IMR-90 (cell line): Measurements from ENCODE around the gene LYSMD2. TPM values are rescaled to one million over a fixed set of nuclear protein-coding genes. Genes with fewer than 3 reads are reported as not detected.

ENCODE experiments used
- ATAC-seq: fragments of 200-7000 bp; cut with Tn5 transposase; 2 replicates; pipeline ENCODE4 v1.9.1; 2020; ENCODE audit warnings: low read depth, mild to moderate bottlenecking, moderate library complexity
- BruUV-seq: library from RNA; stranded (reverse); fragments of 400-500 nt; replicated peaks from 2 replicates; lab custom pipeline; 2021; lab: Mats Ljungman, UMichigan
- CTCF ChIA-PET: fragments of 300-600 bp; formaldehyde crosslinking; extraction: SDS; loops from one replicate; lab custom pipeline; 2021; ENCODE audit warnings: antibody characterized with exemption; lab: Yijun Ruan, JAX
- POLR2A ChIA-PET: fragments of 300-600 bp; sonication (Branson Sonifier 250); formaldehyde crosslinking; loops from one replicate; lab custom pipeline; 2022; ENCODE audit warnings: antibody characterized with exemption; ENCODE audit not compliant: unreplicated experiment; lab: Charles Lee
- DNase-seq: peaks from one replicate; pipeline ENCODE4 v3.0.0; 2013
- H2AFZ ChIP-seq: replicated peaks from 2 replicates; pipeline ENCODE3; 2013; ENCODE audit warnings: low read length, mild to moderate bottlenecking; ENCODE audit not compliant: poor library complexity
- H2AK5ac ChIP-seq: 2 replicates; pipeline ENCODE4 v1.6.1; 2013; ENCODE audit warnings: low read depth, low read length, inconsistent platforms
- H2AK9ac ChIP-seq: replicated peaks from 2 replicates; pipeline ENCODE3; 2013; ENCODE audit warnings: mild to moderate bottlenecking, low read depth, low read length, moderate library complexity; ENCODE audit not compliant: poor library complexity
- H2BK120ac ChIP-seq: 2 replicates; pipeline ENCODE4 v1.6.1; 2013; ENCODE audit warnings: low read depth, low read length, inconsistent platforms
- H2BK15ac ChIP-seq: 3 replicates; pipeline ENCODE4 v1.6.1; 2013; ENCODE audit warnings: low read depth, low read length, inconsistent platforms
- H2BK20ac ChIP-seq: 2 replicates; pipeline ENCODE4 v1.6.1; 2013; ENCODE audit warnings: low read depth, mild to moderate bottlenecking, inconsistent platforms, low read length, moderate library complexity
- H2BK5ac ChIP-seq: 2 replicates; pipeline ENCODE4 v1.6.1; 2013; ENCODE audit warnings: mild to moderate bottlenecking, low read depth, low read length, inconsistent platforms; ENCODE audit not compliant: poor library complexity, severe bottlenecking
- H3K14ac ChIP-seq: replicated peaks from 2 replicates; pipeline ENCODE4 v1.6.1; 2013; ENCODE audit warnings: low read depth, low read length, inconsistent platforms
- H3K18ac ChIP-seq: 2 replicates; pipeline ENCODE4 v1.6.1; 2013; ENCODE audit warnings: low read depth, low read length, control low read depth
- H3K23ac ChIP-seq: 2 replicates; pipeline ENCODE4 v1.6.1; 2013; ENCODE audit warnings: low read depth, low read length, inconsistent platforms
- H3K27ac ChIP-seq: 2 replicates; pipeline ENCODE4 v1.5.1; 2013; ENCODE audit warnings: mild to moderate bottlenecking, control low read depth, low read length; ENCODE audit not compliant: insufficient read depth
- H3K27me3 ChIP-seq: 2 replicates; pipeline ENCODE4 v1.6.1; 2013; ENCODE audit warnings: low read length; ENCODE audit not compliant: control insufficient read depth, insufficient read depth
- H3K36me3 ChIP-seq: 2 replicates; pipeline ENCODE4 v1.6.1; 2013; ENCODE audit warnings: low read length, mixed read lengths; ENCODE audit not compliant: control insufficient read depth, insufficient read depth
- H3K4ac ChIP-seq: 2 replicates; pipeline ENCODE4 v1.6.1; 2013; ENCODE audit warnings: low read depth, low read length, inconsistent platforms
- H3K4me1 ChIP-seq: 2 replicates; pipeline ENCODE4 v1.6.1; 2013; ENCODE audit warnings: low read length, mixed read lengths; ENCODE audit not compliant: control insufficient read depth, insufficient read depth
- H3K4me2 ChIP-seq: 2 replicates; pipeline ENCODE4 v1.6.1; 2013; ENCODE audit warnings: low read depth, mild to moderate bottlenecking, control low read depth, low read length, moderate library complexity
- H3K4me3 ChIP-seq: 2 replicates; pipeline ENCODE4 v1.5.1; 2013; ENCODE audit warnings: low read depth, mild to moderate bottlenecking, control low read depth, low read length, moderate library complexity; ENCODE audit not compliant: insufficient read depth
- H3K56ac ChIP-seq: 2 replicates; pipeline ENCODE4 v1.6.1; 2013; ENCODE audit warnings: low read length, inconsistent platforms; ENCODE audit not compliant: insufficient read depth; ENCODE audit errors: extremely low read depth
- H3K79me1 ChIP-seq, 2 experiments: 2 replicates each; pipeline ENCODE4 v1.6.1; 2013; ENCODE audit warnings: low read length in 2 of 2, inconsistent platforms in 1 of 2, low read depth in 1 of 2
- H3K9ac ChIP-seq: 2 replicates; pipeline ENCODE4 v1.6.1; 2013; ENCODE audit warnings: low read depth, low read length, control low read depth
- H3K9me1 ChIP-seq: 2 replicates; pipeline ENCODE4 v1.6.1; 2013; ENCODE audit warnings: low read length, inconsistent platforms; ENCODE audit not compliant: insufficient read depth
- H3K9me3 ChIP-seq: 2 replicates; pipeline ENCODE4 v1.6.1; 2013; ENCODE audit warnings: low read length; ENCODE audit not compliant: control insufficient read depth, insufficient read depth
- H4K20me1 ChIP-seq: 2 replicates; pipeline ENCODE4 v1.6.1; 2013; ENCODE audit warnings: low read length, inconsistent platforms; ENCODE audit not compliant: insufficient read depth
- H4K5ac ChIP-seq: 2 replicates; pipeline ENCODE4 v1.6.1; 2013; ENCODE audit warnings: mild to moderate bottlenecking, low read depth, low read length, control low read depth
- H4K8ac ChIP-seq, 2 experiments: 2 replicates each; pipeline ENCODE4 v1.6.1; 2013; ENCODE audit warnings: low read depth in 2 of 2, low read length in 2 of 2, control low read depth in 1 of 2, inconsistent platforms in 1 of 2
- H4K91ac ChIP-seq: 2 replicates; pipeline ENCODE4 v1.6.1; 2013; ENCODE audit warnings: low read depth, low read length, inconsistent platforms; ENCODE audit not compliant: insufficient read depth
- CHD1 ChIP-seq: IDR thresholded peaks from 2 replicates; pipeline ENCODE4 v1.6.1; 2012; ENCODE audit warnings: low read depth, low read length, improper control_type of control experiment
- MAFK ChIP-seq: IDR thresholded peaks from 2 replicates; pipeline ENCODE4 v1.6.1; 2012; ENCODE audit warnings: low read depth, low read length, improper control_type of control experiment
- RCOR1 ChIP-seq: IDR thresholded peaks from 2 replicates; pipeline ENCODE4 v1.6.1; 2012; ENCODE audit warnings: mild to moderate bottlenecking, low read length, improper control_type of control experiment; ENCODE audit not compliant: insufficient replicate concordance
- SMC3 ChIP-seq: fragments of 150-350 bp; IDR thresholded peaks from 2 replicates; pipeline ENCODE4 v1.6.1; 2016; ENCODE audit warnings: low read depth, mild to moderate bottlenecking, antibody characterized with exemption, low read length, moderate library complexity
- WGBS, 2 experiments: methylation state at CpG; one replicate each; pipeline versions ENCODE4 v1.1.5 to v1.1.7; 2013; ENCODE audit warnings: missing lambda C conversion rate in 2 of 2; ENCODE audit not compliant: insufficient read length in 1 of 2; ENCODE audit errors: extremely low coverage in 2 of 2; 5-methylcytosine and 5-hydroxymethylcytosine counted together
- dilution Hi-C: fragments of 300-500 bp; cut with HindIII; formaldehyde crosslinking; loops from one replicate; pipeline ENCODE4 v1.14.3; 2018; ENCODE audit warnings: low sequenced_read_pairs; ENCODE audit not compliant: unreplicated experiment
- in situ Hi-C: fragments of 300-500 bp; cut with MboI; formaldehyde crosslinking; loops from 3 replicates; pipeline ENCODE4 v1.14.3; 2019; ENCODE audit warnings: low sequenced_read_pairs, inconsistent platforms, mixed read lengths
- intact Hi-C: fragments of 100-400 bp; cut with micrococcal nuclease; formaldehyde crosslinking; loops from 2 replicates; pipeline ENCODE4 v1.10.0; 2022
- polyA plus RNA-seq, 3 experiments: library from polyadenylated mRNA; depleted of rRNA; stranded (reverse); fragments of >200 nt; gene quantifications; 2 replicates each; pipeline ENCODE4 v1.2.3, GENCODE V29; 2012; ENCODE audit warnings: low replicate concordance in 1 of 3
- total RNA-seq: library from RNA; depleted of rRNA; stranded (reverse); fragments of >200 nt; gene quantifications from 2 replicates; pipeline ENCODE4 v1.2.3, GENCODE V29; 2012
- TF ChIP-seq, protein P1 (sequence below): fragments of 150-350 bp; IDR thresholded peaks from 2 replicates; pipeline ENCODE4 v1.6.1; 2017; ENCODE audit warnings: mild to moderate bottlenecking, antibody characterized with exemption, low read length, low read depth

Gene LYSMD2
- total and polyA plus RNA-seq, 2 of the 4 experiments (the other 2 are of a cell fraction), result 5.9 to 6.0 TPM

DNA sequence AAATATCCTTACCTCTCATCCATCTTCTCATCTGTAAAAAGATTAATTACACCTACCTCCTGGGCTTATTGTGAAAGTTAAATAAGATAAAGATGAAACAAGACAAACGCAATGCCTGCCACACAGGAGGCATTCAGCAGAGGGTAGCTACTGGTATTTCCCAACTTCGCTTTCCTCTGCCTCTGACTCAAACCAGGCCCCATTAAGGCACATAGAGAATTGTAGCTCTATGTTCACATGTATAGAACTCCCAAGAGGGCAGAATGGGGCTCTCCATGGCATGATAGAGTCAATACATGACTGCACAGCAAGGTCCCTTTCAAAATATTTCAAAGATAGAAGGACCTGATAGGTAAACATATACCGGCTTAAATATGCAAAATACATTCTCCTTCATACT lies 1.4 kb downstream of the LYSMD2 start:
- no peaks in the 10 kb centered on the region for H3K9me3 ChIP-seq
- 100% methylated on average over 1 of the region's 3 CpGs; no CpG with 5 or more reads in 1 of the 2 experiments for WGBS, 2 experiments
- intact Hi-C loops, result loop anchor here (2.0 kb wide), 1 partner anchor 23 kb away; no protein-coding TSS in a partner anchor
- H3K79me1 ChIP-seq, result peaks cover 10 to 44% of the 10 kb centered on the region in 2 experiments
- H2BK20ac ChIP-seq, result no peak overlapping the region
- no peak overlapping the region for H3K4me3 ChIP-seq
- no peak overlapping the region for H4K5ac ChIP-seq
- BruUV-seq, result no TSS peak
- DNase-seq, result no peak
- no peaks in the 10 kb centered on the region for H4K20me1 ChIP-seq
- H3K56ac ChIP-seq, result no peak overlapping the region
- ChIA-PET POLR2A (no interaction called here), CTCF (interaction anchor here (0.7 to 2.2 kb wide), 2 partner anchors 36 to 41 kb away, joined by 3 to 16 read pairs; no protein-coding TSS in a partner anchor)
- no peaks in the 10 kb centered on the region for H3K36me3 ChIP-seq
- in situ Hi-C loops, result no loop called here
- H2AK9ac ChIP-seq, result no peak overlapping the region
- no peak overlapping the region for H2BK120ac ChIP-seq
- no peak overlapping the region for H3K18ac ChIP-seq
- dilution Hi-C loops, result no loop called here
- peaks cover 4% of the 10 kb centered on the region for H3K9me1 ChIP-seq
- no peak overlapping the region for H2AFZ ChIP-seq
- no peak overlapping the region for H3K14ac ChIP-seq
- H2AK5ac ChIP-seq, result no peak overlapping the region
- no peak overlapping the region for H4K91ac ChIP-seq
- 0 out of 2 replicates have a peak overlapping the region, but pooled peaks have one; percentile 3 for H3K4me2 ChIP-seq
- no peak overlapping the region for H3K27ac ChIP-seq
- no peak for ATAC-seq
- peaks cover 11% of the 10 kb centered on the region for H3K4me1 ChIP-seq
- no peak overlapping the region for H3K9ac ChIP-seq
- no peaks in the 10 kb centered on the region for H3K27me3 ChIP-seq
- H3K23ac ChIP-seq, result 0 out of 2 replicates have a peak overlapping the region, but pooled peaks have one; percentile 1
- TF ChIP-seq RCOR1 (no peak), CHD1 (no peak), MAFK (no peak), SMC3 (no peak)
- TF ChIP-seq, protein P1, sequence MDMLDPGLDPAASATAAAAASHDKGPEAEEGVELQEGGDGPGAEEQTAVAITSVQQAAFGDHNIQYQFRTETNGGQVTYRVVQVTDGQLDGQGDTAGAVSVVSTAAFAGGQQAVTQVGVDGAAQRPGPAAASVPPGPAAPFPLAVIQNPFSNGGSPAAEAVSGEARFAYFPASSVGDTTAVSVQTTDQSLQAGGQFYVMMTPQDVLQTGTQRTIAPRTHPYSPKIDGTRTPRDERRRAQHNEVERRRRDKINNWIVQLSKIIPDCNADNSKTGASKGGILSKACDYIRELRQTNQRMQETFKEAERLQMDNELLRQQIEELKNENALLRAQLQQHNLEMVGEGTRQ, result no peak
- H2BK15ac ChIP-seq, result no peak overlapping the region
- H3K4ac ChIP-seq, result no peak overlapping the region
- H2BK5ac ChIP-seq, result no peak overlapping the region
- no peak overlapping the region for H4K8ac ChIP-seq
